ENCODE data around the gene CPSF7. TPM values are rescaled to one million over a fixed set of nuclear protein-coding genes. Genes with fewer than 3 reads are reported as not detected.
"Not testable (repeated sequence)": the region's sequence is repeated elsewhere in the genome, so short reads cannot be mapped to it uniquely, and the experiment has no call there.

CPSF7 gene
- total RNA-seq, 1 donor from 2014 or later, result 80.0 TPM

DNA sequence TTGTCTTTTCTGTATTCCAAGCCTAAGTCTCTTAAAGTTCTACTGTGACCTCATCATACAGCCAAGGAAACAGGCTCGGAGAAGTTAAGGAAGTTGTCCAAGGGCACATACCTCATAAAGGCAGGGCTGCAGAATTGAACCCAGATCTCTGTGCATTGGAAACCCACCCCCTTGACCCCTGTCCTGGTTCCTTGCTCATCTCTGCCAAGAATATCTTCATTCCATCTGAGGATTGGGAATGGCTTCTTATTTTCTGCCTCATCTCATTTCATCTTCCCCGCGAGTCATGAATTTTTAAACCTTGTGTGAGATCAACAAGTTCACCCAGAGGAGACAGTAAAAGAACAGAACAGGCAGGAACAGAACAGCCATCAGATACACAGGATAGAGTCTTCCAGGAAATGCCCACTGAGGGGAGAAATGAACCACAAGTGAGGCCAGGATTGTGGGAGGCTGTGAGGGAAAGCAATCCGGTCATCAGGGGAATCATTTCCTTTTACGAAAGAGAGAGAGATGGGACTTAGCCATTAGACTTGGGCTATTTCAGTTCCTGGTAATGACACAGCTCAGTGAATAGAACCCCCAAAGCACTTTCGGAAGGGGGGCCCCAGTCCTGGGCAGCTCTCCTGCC, 44.4 kb upstream of the CPSF7 start:
- H3K4me1 Mint-ChIP-seq (ENCODE audit: unreplicated experiment), result peaks cover 3% of the 10 kb centered on the region
- no peak overlapping the region for H3K27ac Mint-ChIP-seq (ENCODE audit: unreplicated experiment)

DNA sequence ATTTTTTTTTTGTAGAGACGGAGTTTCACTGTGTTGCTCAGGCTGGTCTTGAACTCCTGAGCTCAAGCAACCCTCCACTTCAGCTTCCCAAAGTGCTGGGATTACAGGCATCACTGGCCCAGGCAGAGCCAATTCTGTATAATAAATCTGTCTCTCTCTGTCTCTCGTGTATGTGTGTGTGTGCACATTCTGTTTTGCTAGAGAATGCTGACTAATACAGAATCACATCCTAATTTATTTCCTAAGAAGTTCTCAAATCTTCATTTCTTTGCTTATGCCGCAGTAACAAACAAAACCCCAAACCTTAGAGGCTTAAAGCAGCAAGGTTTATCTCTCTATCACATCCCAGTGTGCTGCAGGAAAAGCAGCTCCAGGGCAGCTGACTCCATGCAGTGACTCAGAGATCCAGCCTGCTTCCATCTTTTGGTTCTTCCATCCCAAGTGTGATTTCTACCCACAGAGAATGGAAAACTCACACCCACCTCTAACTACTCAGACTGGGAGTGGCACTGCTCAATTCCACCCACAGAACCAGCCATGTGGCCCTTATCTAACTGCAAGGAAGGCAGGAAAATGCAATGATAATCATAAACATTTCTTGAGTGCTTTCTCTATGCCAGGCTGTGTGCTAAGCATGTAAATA, 43.7 kb upstream of the CPSF7 start:
- Mint-ChIP-seq H3K4me1 (ENCODE audit: unreplicated experiment) (peaks cover 3% of the 10 kb centered on the region), H3K27ac (ENCODE audit: unreplicated experiment) (no peak overlapping the region), H3K36me3 (ENCODE audit: unreplicated experiment) (peaks cover 19% of the 10 kb centered on the region), H3K9me3 (ENCODE audit: unreplicated experiment) (no peaks in the 10 kb centered on the region), H3K4me3 (ENCODE audit: unreplicated experiment) (no peak overlapping the region), H3K27me3 (ENCODE audit: unreplicated experiment) (no peaks in the 10 kb centered on the region)
- no peak for TF ChIP-seq CTCF (IDR thresholded peaks at IDR 0.05)
- DNase-seq (ENCODE audit: extremely low spot score, unreplicated experiment), result no peak

More for the DNA sequence above, 44.4 kb upstream of the CPSF7 start:
- DNase-seq (ENCODE audit: extremely low spot score, unreplicated experiment), result no peak
- TF ChIP-seq CTCF (IDR thresholded peaks at IDR 0.05), result no peak
- H3K36me3 Mint-ChIP-seq (ENCODE audit: unreplicated experiment), result peaks cover 19% of the 10 kb centered on the region
- no peak overlapping the region for H3K4me3 Mint-ChIP-seq (ENCODE audit: unreplicated experiment)
- H3K27me3 Mint-ChIP-seq (ENCODE audit: unreplicated experiment), result no peaks in the 10 kb centered on the region
- no peaks in the 10 kb centered on the region for H3K9me3 Mint-ChIP-seq (ENCODE audit: unreplicated experiment)

DNA sequence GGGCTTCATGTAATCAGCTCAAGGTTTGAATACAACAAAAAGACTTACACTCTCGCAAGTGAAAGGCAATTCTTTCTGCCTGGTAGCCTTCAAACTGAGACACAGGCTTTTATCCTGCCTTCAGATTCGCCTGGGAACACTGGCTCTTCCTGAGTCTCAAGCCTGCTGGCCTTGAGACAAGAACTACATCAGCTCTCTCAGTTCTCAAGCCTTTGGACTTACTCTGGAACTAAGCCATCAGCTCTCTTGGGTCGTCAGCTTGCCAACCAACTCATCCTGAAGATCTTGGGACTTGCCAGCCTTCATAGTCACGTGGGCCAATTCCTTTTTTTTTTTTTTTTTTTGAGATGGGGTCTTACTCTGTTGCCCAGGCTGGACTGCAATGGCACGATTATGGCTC, 43.1 kb upstream of the CPSF7 start:
- H3K27ac Mint-ChIP-seq (ENCODE audit: unreplicated experiment), result no peak overlapping the region
- peaks cover 24% of the 10 kb centered on the region for H3K36me3 Mint-ChIP-seq (ENCODE audit: unreplicated experiment)
- TF ChIP-seq CTCF (IDR thresholded peaks at IDR 0.05), result no peak
- H3K27me3 Mint-ChIP-seq (ENCODE audit: unreplicated experiment), result no peaks in the 10 kb centered on the region
- peaks cover 3% of the 10 kb centered on the region for H3K4me1 Mint-ChIP-seq (ENCODE audit: unreplicated experiment)
- no peak overlapping the region for H3K4me3 Mint-ChIP-seq (ENCODE audit: unreplicated experiment)
- DNase-seq (ENCODE audit: extremely low spot score, unreplicated experiment), result no peak
- no peaks in the 10 kb centered on the region for H3K9me3 Mint-ChIP-seq (ENCODE audit: unreplicated experiment)

GRCh38 chr11:61472282-61472681, 42.5 kb upstream of the CPSF7 start:
- H3K36me3 Mint-ChIP-seq (ENCODE audit: unreplicated experiment), result peaks cover 26% of the 10 kb centered on the region
- no peaks in the 10 kb centered on the region for H3K9me3 Mint-ChIP-seq (ENCODE audit: unreplicated experiment)
- TF ChIP-seq CTCF (IDR thresholded peaks at IDR 0.05), result no peak
- peaks cover 3% of the 10 kb centered on the region for H3K4me1 Mint-ChIP-seq (ENCODE audit: unreplicated experiment)
- no peaks in the 10 kb centered on the region for H3K27me3 Mint-ChIP-seq (ENCODE audit: unreplicated experiment)
- H3K27ac Mint-ChIP-seq (ENCODE audit: unreplicated experiment), result peak overlapping the region; percentile 50
- H3K4me3 Mint-ChIP-seq (ENCODE audit: unreplicated experiment), result no peak overlapping the region
- no peak for DNase-seq (ENCODE audit: extremely low spot score, unreplicated experiment)

GRCh38 chr11:61468002-61468401, 38.2 kb upstream of the CPSF7 start:
- Mint-ChIP-seq H3K27me3 (ENCODE audit: unreplicated experiment) (no peaks in the 10 kb centered on the region), H3K4me1 (ENCODE audit: unreplicated experiment) (peaks cover 3% of the 10 kb centered on the region), H3K9me3 (ENCODE audit: unreplicated experiment) (no peaks in the 10 kb centered on the region), H3K4me3 (ENCODE audit: unreplicated experiment) (no peak overlapping the region), H3K27ac (ENCODE audit: unreplicated experiment) (no peak overlapping the region), H3K36me3 (ENCODE audit: unreplicated experiment) (peaks cover 16% of the 10 kb centered on the region)
- no peak for TF ChIP-seq CTCF (IDR thresholded peaks at IDR 0.05)
- no peak for DNase-seq (ENCODE audit: extremely low spot score, unreplicated experiment)

- not testable (repeated sequence) for H3K4me3 Mint-ChIP-seq (ENCODE audit: unreplicated experiment); H3K4me1 Mint-ChIP-seq (ENCODE audit: unreplicated experiment); H3K27me3 Mint-ChIP-seq (ENCODE audit: unreplicated experiment); DNase-seq (ENCODE audit: extremely low spot score, unreplicated experiment); H3K27ac Mint-ChIP-seq (ENCODE audit: unreplicated experiment); H3K9me3 Mint-ChIP-seq (ENCODE audit: unreplicated experiment)
- H3K36me3 Mint-ChIP-seq (ENCODE audit: unreplicated experiment), result peaks cover 13% of the 10 kb centered on the region
Measured at GRCh38 chr11:61467602-61468001, 37.8 kb upstream of the CPSF7 start.

Data from osteocyte (in vitro differentiated cells).